Activated CD8-positive, alpha-beta memory T cell treated with anti-CD3 and anti-CD28 coated beads for 1 hour (primary cell): ENCODE measurements around the gene PPP2R2B.
A peak's percentile ranks its signal among the peaks of the same experiment; 100 is the strongest.
"Not testable (repeated sequence)": the region's sequence is repeated elsewhere in the genome, so short reads cannot be mapped to it uniquely, and the experiment has no call there.

Experiments
- DNase-seq, 2 donors: peaks; one replicate each; pipeline ENCODE4 v3.0.0-alpha.2; 2020; ENCODE audit warnings: low read depth in 1 of 2; ENCODE audit errors: extremely low read depth in 1 of 2

The PPP2R2B gene

GRCh38 chr5:146564007-146564762 is 314.4 kb downstream of the PPP2R2B start:
- no peak for DNase-seq

- DNase-seq: no peak
Measured at GRCh38 chr5:146562461-146562860, 316.1 kb downstream of the PPP2R2B start.

GRCh38 chr5:146561711-146562110 is 316.8 kb downstream of the PPP2R2B start:
- no peak for DNase-seq

- DNase-seq: no peak
Measured at GRCh38 chr5:146560205-146560812, 318.2 kb downstream of the PPP2R2B start.

- DNase-seq: not testable (repeated sequence)
Measured at GRCh38 chr5:146556884-146557283, 321.7 kb downstream of the PPP2R2B start.

GRCh38 chr5:146553446-146553845 is 325.1 kb downstream of the PPP2R2B start:
- DNase-seq: no peak

- DNase-seq: no peak
Measured at GRCh38 chr5:146549615-146550014, 328.9 kb downstream of the PPP2R2B start.

- no peak for DNase-seq
Measured at GRCh38 chr5:146548781-146549449, 329.6 kb downstream of the PPP2R2B start.

- no peak for DNase-seq
Measured at GRCh38 chr5:146544232-146544631, 334.3 kb downstream of the PPP2R2B start.

- peak; percentile 9 to 52 for DNase-seq
Measured at GRCh38 chr5:146541958-146542849, 336.4 kb downstream of the PPP2R2B start.

GRCh38 chr5:146540414-146540813 is 338.1 kb downstream of the PPP2R2B start:
- no peak for DNase-seq

GRCh38 chr5:146539973-146540372 is 338.6 kb downstream of the PPP2R2B start:
- DNase-seq: no peak

- DNase-seq: no peak
Measured at GRCh38 chr5:146538432-146538831, 340.1 kb downstream of the PPP2R2B start.

GRCh38 chr5:146533882-146534281 is 344.7 kb downstream of the PPP2R2B start:
- no peak for DNase-seq

GRCh38 chr5:146533260-146533857 is 345.2 kb downstream of the PPP2R2B start:
- DNase-seq: peak; percentile 18 to 51
